Bronchial epithelial cell (primary cell): ENCODE measurements around the gene HCFC1. TPM values are rescaled to one million over a fixed set of nuclear protein-coding genes. Genes with fewer than 3 reads are reported as not detected.
A peak's percentile ranks its signal among the peaks of the same experiment; 100 is the strongest.

Experiments
- DNase-seq: peaks from one replicate; pipeline ENCODE4 v3.0.0-alpha.2; 2010; ENCODE audit warnings: low read depth
- FAIRE-seq: peaks from 2 replicates; lab custom pipeline; 2011; peaks lifted over from hg19 to GRCh38; lab: Jason Lieb, UNC
- H3K27me3 ChIP-seq: 2 replicates; pipeline ENCODE4 v1.5.1; 2011; ENCODE audit warnings: low read length; ENCODE audit not compliant: control insufficient read depth, insufficient read depth
- H3K36me3 ChIP-seq: 2 replicates; pipeline ENCODE4 v1.5.1; 2011; ENCODE audit warnings: low read length; ENCODE audit not compliant: control insufficient read depth, insufficient read depth
- H3K4me3 ChIP-seq: 2 replicates; pipeline ENCODE4 v1.5.1; 2011; ENCODE audit warnings: mild to moderate bottlenecking, low read depth, low read length, control low read depth
- total RNA-seq: library from RNA; depleted of rRNA; stranded (reverse); fragments of >200 nt; gene quantifications from 2 replicates; pipeline ENCODE4 v1.2.1, GENCODE V29; 2014
- TF ChIP-seq, protein P1 (sequence below): IDR thresholded peaks from 2 replicates; pipeline ENCODE4 v1.5.1; 2011; ENCODE audit warnings: mild to moderate bottlenecking, moderate library complexity, low read length, control low read depth, inconsistent platforms; ENCODE audit not compliant: insufficient read depth, severe bottlenecking

Gene HCFC1
- total RNA-seq, 1 donor from 2014 or later: 5.5 TPM

DNA sequence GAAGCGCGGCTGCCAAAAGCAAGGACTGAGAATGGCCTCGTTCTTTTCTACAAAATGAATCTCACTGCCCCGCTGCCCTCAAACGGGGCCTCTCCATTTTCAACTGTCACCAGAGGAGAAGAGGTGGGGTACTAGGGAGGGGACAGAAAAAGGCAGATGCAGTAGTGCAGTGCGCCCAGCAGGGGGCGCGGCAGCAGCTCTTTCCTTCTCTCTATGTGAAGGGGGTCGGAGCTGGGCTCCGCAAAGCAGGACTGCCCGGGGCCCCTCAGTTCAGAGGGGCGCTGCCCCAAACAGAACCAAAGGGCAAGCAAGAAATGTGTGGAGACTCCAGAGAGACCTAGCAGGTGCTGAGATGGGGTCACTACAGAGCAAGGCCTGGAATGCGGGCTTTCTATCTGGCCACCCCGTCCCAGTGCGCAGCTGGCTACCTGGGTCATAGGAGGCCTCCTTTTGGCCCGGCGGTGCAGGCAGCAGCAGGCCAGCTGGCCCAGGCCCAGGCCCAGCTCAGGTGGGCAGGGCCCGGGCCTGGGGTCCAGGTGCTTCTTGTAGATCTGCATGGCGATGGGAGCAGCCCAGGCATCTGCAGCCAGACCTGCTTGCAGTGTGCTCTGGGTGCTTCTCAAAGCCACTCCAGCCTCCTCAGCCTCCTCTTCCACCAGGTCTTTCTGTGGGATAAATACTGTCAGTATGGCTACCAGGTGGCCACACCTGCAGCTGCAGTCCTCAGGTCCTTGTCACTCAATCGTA is 42.2 kb upstream of the HCFC1 start:
- no peak overlapping the region for H3K4me3 ChIP-seq
- H3K27me3 ChIP-seq: no peaks in the 10 kb centered on the region
- TF ChIP-seq, protein P1, sequence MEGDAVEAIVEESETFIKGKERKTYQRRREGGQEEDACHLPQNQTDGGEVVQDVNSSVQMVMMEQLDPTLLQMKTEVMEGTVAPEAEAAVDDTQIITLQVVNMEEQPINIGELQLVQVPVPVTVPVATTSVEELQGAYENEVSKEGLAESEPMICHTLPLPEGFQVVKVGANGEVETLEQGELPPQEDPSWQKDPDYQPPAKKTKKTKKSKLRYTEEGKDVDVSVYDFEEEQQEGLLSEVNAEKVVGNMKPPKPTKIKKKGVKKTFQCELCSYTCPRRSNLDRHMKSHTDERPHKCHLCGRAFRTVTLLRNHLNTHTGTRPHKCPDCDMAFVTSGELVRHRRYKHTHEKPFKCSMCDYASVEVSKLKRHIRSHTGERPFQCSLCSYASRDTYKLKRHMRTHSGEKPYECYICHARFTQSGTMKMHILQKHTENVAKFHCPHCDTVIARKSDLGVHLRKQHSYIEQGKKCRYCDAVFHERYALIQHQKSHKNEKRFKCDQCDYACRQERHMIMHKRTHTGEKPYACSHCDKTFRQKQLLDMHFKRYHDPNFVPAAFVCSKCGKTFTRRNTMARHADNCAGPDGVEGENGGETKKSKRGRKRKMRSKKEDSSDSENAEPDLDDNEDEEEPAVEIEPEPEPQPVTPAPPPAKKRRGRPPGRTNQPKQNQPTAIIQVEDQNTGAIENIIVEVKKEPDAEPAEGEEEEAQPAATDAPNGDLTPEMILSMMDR: peak; percentile 83
- no peak for DNase-seq
- H3K36me3 ChIP-seq: peaks cover 18% of the 10 kb centered on the region
- FAIRE-seq: no peak

DNA sequence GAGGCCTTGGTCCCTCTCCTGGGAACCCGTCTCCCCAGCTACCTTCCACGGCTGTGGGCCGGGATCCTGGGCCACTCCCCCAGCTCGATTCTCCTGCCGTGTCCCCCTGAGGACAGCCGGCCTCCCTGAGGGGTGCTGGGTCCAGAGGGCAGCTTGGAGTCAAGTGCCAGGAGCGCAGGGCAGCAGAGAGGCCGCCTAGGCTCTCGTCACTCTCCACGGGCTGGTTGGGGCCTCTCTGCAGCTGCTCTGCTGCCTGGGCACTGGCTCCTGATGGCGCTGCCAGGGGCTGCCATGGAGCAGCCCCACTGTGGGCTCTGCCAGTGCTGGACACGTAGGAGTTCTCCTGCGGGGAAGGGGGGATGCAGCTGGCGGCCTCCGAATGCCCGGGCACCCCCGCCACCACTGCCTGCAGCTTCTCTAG is 41.4 kb upstream of the HCFC1 start:
- Histone ChIP-seq H3K36me3 (peaks cover 16% of the 10 kb centered on the region), H3K27me3 (no peaks in the 10 kb centered on the region), H3K4me3 (no peak overlapping the region)
- TF ChIP-seq, protein P1: no peak
- no peak for FAIRE-seq
- DNase-seq: no peak

DNA sequence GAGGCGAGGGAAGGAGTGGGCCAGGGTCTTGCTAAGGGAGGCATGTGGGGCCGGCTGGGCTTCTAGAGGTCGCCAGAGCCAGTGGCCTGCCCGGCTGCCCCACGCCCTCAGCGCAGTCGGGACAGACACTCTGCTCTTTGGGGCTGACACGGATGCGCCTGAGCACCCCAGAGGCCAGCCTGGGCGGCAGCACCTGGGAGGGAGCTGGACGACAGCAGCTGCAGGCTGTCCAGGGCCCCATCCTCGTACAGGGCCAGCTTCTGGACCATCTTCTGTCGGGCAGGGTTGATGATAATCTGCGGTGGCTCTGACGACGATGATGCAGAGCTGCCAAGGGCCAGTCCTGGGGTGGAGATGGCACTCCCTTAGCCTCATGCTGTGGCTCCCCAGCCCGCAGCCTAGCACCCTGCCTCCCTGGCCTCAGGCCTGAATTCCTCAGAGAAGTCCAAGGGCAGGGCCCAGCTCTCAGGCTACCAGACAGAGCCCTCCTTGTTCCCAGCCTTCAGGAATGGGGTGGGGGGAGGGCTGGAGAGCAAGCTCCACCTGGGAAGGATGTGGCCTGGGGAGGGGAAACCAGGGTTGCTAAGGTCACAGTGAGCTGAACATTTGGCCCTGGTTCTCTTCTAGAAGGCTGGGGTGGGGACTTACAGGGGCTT is 40.8 kb upstream of the HCFC1 start:
- Histone ChIP-seq H3K36me3 (peaks cover 15% of the 10 kb centered on the region), H3K27me3 (no peaks in the 10 kb centered on the region), H3K4me3 (no peak overlapping the region)
- no peak for DNase-seq
- no peak for FAIRE-seq
- TF ChIP-seq, protein P1: no peak

DNA sequence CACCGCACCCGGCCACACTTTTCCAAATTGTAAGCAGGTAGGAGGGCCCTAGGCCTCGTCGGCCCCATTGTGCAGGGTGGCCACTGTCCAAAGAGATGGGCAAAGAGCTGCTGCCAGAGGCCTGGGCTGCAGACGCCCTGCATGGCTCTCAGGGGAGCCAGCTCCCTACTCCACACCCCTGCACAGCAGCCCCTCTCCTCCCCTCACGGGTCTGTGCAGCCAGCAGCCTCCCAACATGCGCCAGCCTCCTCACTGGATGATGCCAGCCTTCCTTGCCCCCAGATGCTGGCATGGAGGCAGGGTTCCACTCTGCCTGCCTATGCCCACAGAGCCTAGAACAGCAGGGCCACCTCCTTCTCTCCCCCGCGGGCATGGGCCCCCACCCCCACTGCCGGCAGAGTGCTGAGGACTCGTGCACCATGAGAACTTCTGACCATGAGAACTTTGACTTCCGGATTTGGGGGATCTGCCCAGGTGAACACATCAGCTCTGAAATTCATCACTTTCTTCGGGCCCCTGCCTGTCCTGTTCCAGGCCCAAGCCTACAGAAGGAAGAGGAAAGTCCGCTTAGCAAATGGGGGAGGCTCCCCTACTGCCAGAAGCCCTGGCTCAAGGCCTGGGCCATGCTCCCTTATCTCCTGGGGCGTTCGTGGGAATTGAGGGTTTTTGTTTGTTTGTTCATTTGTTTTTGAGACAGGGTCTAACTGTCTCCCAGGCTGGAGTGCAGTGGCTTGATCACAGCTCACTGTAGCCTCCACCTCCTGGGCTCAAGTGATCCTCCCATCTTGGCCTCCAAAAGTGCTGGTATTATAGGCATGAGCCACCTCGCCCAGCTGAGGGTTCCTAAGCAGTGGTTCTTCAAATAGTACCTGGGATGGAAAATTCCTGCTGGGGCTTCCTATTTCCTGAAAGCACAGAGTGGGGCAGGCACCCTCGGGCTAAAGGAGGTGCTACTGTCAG is 40.0 kb upstream of the HCFC1 start:
- Histone ChIP-seq H3K36me3 (peaks cover 12% of the 10 kb centered on the region), H3K4me3 (no peak overlapping the region), H3K27me3 (no peaks in the 10 kb centered on the region)
- FAIRE-seq: no peak
- TF ChIP-seq, protein P1: no peak
- DNase-seq: no peak

DNA sequence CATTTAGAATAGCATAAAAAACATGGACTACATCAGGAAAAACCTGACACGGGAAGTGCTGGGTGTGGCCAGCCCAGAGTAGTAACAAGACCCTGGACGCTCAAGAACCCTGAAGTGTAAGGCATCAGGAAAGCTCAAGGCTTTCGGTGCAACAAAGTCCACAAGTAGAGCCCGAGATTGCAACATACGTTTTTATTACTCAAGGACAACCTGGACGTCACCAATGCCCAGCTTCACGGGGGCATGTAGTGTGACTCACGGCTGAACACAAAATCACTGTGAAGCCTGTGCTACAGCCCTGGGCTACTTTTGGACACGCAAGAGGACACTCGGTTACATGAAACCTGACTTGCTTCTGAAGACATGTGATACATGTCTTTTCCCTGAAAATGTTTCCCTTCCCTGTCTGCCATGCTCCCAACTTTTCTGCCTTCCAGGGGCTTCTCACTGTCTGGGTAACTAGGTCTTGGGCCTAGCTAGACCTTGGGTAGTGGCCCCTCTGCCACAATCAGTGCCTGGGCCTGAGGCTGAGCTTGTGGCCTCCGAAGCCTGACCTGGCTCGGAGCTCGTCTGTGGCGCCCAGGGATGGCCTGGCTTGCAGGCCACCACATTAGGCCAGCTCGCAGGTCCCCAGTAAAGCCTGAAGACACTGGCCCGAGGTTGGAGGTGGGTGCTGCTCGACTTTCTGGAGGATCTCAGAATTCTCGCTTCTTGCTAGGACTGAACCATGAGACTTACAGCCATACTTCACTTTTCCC is 38.9 kb upstream of the HCFC1 start:
- TF ChIP-seq, protein P1: no peak
- H3K36me3 ChIP-seq: peaks cover 11% of the 10 kb centered on the region
- no peak overlapping the region for H3K4me3 ChIP-seq
- DNase-seq (peak; percentile 72), FAIRE-seq (no peak)
- H3K27me3 ChIP-seq: no peaks in the 10 kb centered on the region
